22Rv1 (cell line): Measurements from ENCODE around the gene CABP7.
"Not testable (repeated sequence)": the region's sequence is repeated elsewhere in the genome, so short reads cannot be mapped to it uniquely, and the experiment has no call there.

Source experiments
- H3K27ac ChIP-seq: fragments of 450-650 bp; 2 replicates; pipeline ENCODE4 v1.5.1; 2017
- CTCF ChIP-seq: fragments of 450-650 bp; IDR thresholded peaks from 2 replicates; pipeline ENCODE4 v1.5.1; 2017; ENCODE audit warnings: mild to moderate bottlenecking
- ZFX ChIP-seq: fragments of 450-650 bp; IDR thresholded peaks from 2 replicates; pipeline ENCODE4 v1.6.1; 2017; ENCODE audit warnings: antibody characterized with exemption, borderline replicate concordance

The CABP7 gene

GRCh38 chr22:29750029-29750428 is 30.2 kb downstream of the CABP7 start:
- no peak overlapping the region for H3K27ac ChIP-seq
- TF ChIP-seq ZFX (no peak), CTCF (no peak)

GRCh38 chr22:29750559-29751538 is 31.0 kb downstream of the CABP7 start:
- TF ChIP-seq ZFX (no peak), CTCF (no peak)
- no peak overlapping the region for H3K27ac ChIP-seq

- no peak overlapping the region for H3K27ac ChIP-seq
- TF ChIP-seq CTCF: no peak
- TF ChIP-seq ZFX: no peak
Observed at GRCh38 chr22:29751669-29752068, 31.9 kb downstream of the CABP7 start.

- no peak overlapping the region for H3K27ac ChIP-seq
- TF ChIP-seq ZFX (no peak), CTCF (no peak)
Observed at GRCh38 chr22:29753808-29754657, 34.2 kb downstream of the CABP7 start.

- H3K27ac ChIP-seq: not testable (repeated sequence)
Observed at GRCh38 chr22:29754658-29755395, 35.0 kb downstream of the CABP7 start.

GRCh38 chr22:29755889-29756288 is 36.1 kb downstream of the CABP7 start:
- H3K27ac ChIP-seq: no peak overlapping the region
- no peak for TF ChIP-seq ZFX
- no peak for TF ChIP-seq CTCF

GRCh38 chr22:29756341-29756740 is 36.5 kb downstream of the CABP7 start:
- H3K27ac ChIP-seq: no peak overlapping the region
- TF ChIP-seq CTCF: no peak
- no peak for TF ChIP-seq ZFX
